ENCODE data around the gene GNPDA1.
"Not testable (repeated sequence)": the region's sequence is repeated elsewhere in the genome, so short reads cannot be mapped to it uniquely, and the experiment has no call there.

Gene GNPDA1

DNA sequence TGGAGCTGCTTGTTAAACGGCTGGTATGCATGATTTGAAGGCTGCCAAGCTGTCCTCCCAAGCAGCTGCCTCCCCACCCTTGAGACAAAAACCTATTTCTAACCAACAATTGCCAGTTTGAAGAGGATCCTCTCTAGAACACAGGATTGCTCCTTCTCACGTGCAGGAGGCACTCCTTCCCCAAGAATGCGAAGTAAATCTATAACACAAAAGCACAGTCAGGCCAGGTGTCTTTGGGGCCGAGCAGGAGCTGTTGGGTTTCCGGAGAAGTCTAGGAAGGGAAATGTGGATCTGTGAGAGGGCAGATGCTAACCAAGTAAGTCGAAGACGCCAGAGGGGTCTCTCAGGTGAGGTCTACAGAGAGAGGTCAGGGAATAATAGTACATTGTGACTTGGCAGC, 35.4 kb upstream of the GNPDA1 start:
- in situ Hi-C loops (cut with MboI; ENCODE audit: low sequenced_read_pairs, unreplicated experiment), result no loop called here
- DNase-seq (ENCODE audit: low spot score), result no peak
- TF ChIP-seq, protein P1, sequence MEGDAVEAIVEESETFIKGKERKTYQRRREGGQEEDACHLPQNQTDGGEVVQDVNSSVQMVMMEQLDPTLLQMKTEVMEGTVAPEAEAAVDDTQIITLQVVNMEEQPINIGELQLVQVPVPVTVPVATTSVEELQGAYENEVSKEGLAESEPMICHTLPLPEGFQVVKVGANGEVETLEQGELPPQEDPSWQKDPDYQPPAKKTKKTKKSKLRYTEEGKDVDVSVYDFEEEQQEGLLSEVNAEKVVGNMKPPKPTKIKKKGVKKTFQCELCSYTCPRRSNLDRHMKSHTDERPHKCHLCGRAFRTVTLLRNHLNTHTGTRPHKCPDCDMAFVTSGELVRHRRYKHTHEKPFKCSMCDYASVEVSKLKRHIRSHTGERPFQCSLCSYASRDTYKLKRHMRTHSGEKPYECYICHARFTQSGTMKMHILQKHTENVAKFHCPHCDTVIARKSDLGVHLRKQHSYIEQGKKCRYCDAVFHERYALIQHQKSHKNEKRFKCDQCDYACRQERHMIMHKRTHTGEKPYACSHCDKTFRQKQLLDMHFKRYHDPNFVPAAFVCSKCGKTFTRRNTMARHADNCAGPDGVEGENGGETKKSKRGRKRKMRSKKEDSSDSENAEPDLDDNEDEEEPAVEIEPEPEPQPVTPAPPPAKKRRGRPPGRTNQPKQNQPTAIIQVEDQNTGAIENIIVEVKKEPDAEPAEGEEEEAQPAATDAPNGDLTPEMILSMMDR (IDR thresholded peaks at IDR 0.05; ENCODE audit: borderline replicate concordance, control extremely low read depth, extremely low read depth, insufficient read depth, missing control alignments), result no peak

DNA sequence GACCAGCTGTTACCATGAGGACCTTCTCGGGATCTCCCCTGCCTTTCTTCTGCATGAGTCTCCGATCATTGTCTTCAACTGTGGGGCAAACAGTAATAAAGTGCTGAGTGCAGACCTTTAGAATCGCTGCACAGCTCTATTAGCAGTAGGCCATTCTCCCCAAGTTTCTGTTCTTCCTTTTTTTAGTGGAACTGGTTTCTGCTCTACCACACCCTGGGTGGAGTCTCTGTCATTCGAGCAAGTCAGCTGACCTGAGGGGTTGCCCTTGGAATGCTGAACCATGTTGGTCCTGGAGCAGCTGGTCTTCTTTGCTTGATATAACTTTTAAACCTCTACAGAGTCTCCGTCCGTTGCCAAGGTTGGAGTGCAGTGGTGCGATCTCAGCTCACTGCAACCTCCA, 33.4 kb upstream of the GNPDA1 start:
- no peak for DNase-seq (ENCODE audit: low spot score)
- TF ChIP-seq, protein P1 (IDR thresholded peaks at IDR 0.05; ENCODE audit: borderline replicate concordance, control extremely low read depth, extremely low read depth, insufficient read depth, missing control alignments), result no peak
- in situ Hi-C loops (cut with MboI; ENCODE audit: low sequenced_read_pairs, unreplicated experiment), result no loop called here

DNA sequence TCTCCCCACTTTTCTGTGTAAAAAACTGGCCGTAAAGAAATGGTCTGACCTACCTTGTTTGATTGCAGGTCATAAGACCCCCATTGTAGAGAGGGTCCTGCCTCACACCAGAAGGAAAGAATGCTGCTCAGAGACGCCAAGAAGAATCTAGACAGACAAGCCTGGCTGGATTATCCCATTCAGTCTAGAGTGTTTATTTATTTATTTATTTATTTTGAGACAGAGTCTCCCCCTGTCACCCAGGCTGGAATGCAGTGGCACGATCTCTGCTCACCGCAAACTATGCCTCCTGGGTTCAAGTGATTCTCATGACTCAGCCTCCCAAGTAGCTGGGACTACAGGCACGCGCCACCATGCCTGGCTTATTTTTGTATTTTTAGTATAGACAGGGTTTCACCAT, 28.1 kb upstream of the GNPDA1 start:
- DNase-seq (ENCODE audit: low spot score); in situ Hi-C loops (cut with MboI; ENCODE audit: low sequenced_read_pairs, unreplicated experiment): not testable (repeated sequence)

DNA sequence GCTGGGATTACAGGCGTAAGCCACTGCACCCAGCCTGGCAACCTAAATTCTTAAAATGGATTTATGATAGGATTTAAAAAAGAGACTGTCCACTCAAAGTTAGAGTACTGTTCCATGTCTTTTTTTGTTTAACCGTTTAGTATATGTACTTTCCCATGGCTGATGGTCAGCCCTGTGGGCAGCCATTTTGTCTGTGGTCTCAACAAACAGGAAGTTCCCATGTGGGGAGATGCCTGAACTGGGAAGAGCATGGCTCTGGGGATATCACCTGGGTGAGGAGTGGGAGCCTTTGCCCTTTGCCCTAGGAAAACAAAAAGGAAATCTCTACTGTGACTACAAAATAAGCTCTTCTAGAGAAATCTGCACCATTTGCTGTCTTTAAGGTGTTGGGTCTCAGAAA, 27.5 kb upstream of the GNPDA1 start:
- TF ChIP-seq, protein P1 (IDR thresholded peaks at IDR 0.05; ENCODE audit: borderline replicate concordance, control extremely low read depth, extremely low read depth, insufficient read depth, missing control alignments), result no peak
- in situ Hi-C loops (cut with MboI; ENCODE audit: low sequenced_read_pairs, unreplicated experiment), result no loop called here
- no peak for DNase-seq (ENCODE audit: low spot score)

DNA sequence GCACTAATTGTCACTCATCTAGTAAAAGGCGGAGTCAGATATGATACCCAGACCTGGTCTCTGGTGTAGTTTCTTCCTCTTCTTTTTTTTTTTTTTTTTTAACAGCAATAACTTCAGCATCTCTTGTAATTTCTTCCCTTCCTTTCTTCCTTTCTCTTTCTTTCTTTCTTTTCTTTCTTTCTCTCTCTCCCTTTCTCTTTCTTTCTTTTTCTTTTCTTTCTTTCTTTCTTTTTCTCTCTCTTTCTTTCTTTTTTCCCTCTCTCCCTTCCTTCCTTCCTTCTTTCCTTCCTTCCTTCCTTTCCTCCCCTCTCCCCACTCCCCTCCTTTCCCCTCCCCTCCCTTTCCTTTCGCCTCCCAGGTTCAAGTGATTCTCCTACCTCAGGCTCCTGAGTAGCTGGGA, 25.9 kb upstream of the GNPDA1 start:
- no peak for DNase-seq (ENCODE audit: low spot score)
- TF ChIP-seq, protein P1 (IDR thresholded peaks at IDR 0.05; ENCODE audit: borderline replicate concordance, control extremely low read depth, extremely low read depth, insufficient read depth, missing control alignments), result no peak
- in situ Hi-C loops (cut with MboI; ENCODE audit: low sequenced_read_pairs, unreplicated experiment), result no loop called here

DNA sequence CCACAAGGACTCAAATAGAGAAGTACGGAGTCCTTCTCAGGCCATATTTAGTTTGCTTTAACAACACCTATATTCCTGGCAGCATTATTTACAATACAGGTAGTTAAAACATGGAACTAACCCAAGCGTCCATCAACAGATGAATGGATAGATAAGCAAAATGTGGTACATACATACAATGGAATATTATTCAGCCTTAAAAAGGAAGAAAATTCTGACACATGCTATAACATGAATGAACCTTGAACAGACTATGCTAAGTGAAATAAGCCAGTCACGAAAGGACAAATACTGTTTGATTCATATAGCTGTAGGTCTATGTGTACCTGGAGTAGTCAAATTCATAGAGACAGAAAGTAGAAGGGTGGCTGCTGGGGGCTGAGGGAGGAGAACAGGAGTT, 24.8 kb upstream of the GNPDA1 start:
- DNase-seq (ENCODE audit: low spot score); in situ Hi-C loops (cut with MboI; ENCODE audit: low sequenced_read_pairs, unreplicated experiment): not testable (repeated sequence)

DNA sequence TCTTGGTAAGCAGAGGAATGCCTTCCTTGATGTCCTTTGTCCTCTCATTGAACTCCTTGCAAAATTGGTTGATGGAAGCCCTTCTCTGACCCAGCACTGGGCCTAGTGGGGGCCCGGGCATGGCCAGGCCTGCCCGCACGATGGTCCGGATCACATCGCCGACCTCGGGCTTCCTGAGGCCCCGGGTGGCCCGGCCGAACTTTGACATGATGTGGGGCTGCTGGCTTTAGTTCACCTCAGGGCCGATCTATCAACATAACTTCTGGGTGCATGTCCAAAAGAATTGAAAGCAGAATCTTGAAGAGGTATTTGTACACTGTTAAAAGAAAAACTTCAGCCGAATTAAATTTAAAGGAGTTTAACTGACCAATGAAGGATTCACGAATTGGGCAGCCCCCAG, 24.1 kb upstream of the GNPDA1 start:
- TF ChIP-seq, protein P1 (IDR thresholded peaks at IDR 0.05; ENCODE audit: borderline replicate concordance, control extremely low read depth, extremely low read depth, insufficient read depth, missing control alignments), result no peak
- in situ Hi-C loops (cut with MboI; ENCODE audit: low sequenced_read_pairs, unreplicated experiment), result no loop called here
- DNase-seq (ENCODE audit: low spot score), result no peak

DNA sequence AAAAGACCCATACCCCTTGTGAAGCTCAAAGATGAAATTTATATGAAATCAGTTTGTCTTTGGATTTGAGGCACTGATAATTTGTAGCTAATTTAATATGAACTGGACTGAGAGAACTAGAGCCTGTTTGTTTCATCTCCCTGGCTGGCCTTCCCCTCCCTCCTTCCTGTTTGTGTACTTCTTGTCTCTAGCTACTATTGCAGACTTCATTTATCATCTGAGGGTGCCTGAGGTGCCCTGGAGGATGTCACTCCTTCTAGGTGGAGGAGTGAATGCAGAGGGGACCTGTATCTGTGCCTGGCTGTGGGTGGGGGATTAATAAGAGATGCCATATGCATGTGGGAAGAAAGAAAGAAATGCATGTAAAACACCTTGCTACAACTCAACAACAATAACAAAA, 22.2 kb upstream of the GNPDA1 start:
- DNase-seq (ENCODE audit: low spot score), result no peak
- in situ Hi-C loops (cut with MboI; ENCODE audit: low sequenced_read_pairs, unreplicated experiment), result no loop called here
- TF ChIP-seq, protein P1 (IDR thresholded peaks at IDR 0.05; ENCODE audit: borderline replicate concordance, control extremely low read depth, extremely low read depth, insufficient read depth, missing control alignments), result no peak

DNA sequence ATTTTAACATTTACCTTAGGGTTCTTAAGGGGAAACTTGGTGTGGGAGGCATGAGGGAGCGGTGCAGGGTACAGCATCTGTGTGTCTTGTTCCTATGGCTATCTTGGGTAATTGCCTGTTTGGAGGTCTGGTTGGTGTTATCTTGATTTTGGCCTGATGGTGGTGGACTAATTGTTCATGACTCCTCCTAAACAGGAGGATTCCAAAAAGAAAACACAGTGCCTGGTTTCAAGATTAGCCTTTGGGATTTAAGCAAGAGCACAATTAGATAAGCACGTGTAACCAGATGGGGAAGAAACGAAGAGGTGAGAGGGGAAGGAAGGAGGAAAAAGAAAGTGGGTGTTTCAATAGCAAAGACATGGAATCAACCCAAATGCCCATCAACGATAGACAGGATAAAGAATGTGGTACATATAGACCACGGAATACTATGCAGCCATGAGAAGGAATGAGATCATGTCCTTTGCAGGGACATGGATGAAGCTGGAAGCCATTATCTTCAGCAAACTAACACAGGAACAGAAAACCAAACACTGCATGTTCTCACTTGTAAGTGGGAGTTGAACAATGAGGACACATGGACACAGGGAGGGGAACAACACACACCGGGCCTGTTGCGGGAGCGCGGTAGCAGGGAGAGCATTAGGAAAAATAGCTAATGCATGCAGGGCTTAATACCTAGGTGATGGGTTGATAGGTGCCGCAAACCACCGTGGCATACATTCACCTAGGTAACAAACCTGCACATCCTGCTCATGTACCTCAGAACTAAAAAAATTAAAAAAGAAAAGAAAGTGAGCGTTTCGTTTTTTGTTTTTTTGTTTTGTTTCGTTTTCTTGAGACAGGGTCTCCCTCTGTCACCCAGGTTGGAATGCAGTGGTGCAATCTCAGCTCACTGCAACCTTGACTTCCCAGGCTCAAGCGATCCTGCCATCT, 21.1 kb upstream of the GNPDA1 start:
- DNase-seq (ENCODE audit: low spot score); in situ Hi-C loops (cut with MboI; ENCODE audit: low sequenced_read_pairs, unreplicated experiment): not testable (repeated sequence)
